Measurements from ENCODE around the gene PKP2. TPM values are rescaled to one million over a fixed set of nuclear protein-coding genes. Genes with fewer than 3 reads are reported as not detected.

The PKP2 gene
- total and polyA plus RNA-seq, 8 donors, result 1.5 to 6.7 (median 4.2) TPM

GRCh38 chr12:32794281-32794680 is 102.3 kb downstream of the PKP2 start:
- no peaks in the 10 kb centered on the region for H3K27me3 ChIP-seq
- no peaks in the 10 kb centered on the region for H3K9me3 ChIP-seq
- ATAC-seq (no peak), DNase-seq (no peak)
- intact Hi-C loops (cut with DNase I), result no loop called here
- no peaks in the 10 kb centered on the region for H3K4me1 ChIP-seq
- no peak overlapping the region for H3K27ac ChIP-seq
- TF ChIP-seq CTCF (IDR thresholded peaks at IDR 0.05), result no peak
- H3K4me3 ChIP-seq, result no peak overlapping the region
- no peaks in the 10 kb centered on the region for H3K36me3 ChIP-seq

GRCh38 chr12:32789916-32790315 is 106.7 kb downstream of the PKP2 start:
- no peak for TF ChIP-seq CTCF (IDR thresholded peaks at IDR 0.05)
- DNase-seq (no peak), ATAC-seq (no peak)
- Histone ChIP-seq H3K4me1 (no peaks in the 10 kb centered on the region), H3K9me3 (no peaks in the 10 kb centered on the region), H3K36me3 (no peaks in the 10 kb centered on the region), H3K4me3 (no peak overlapping the region), H3K27me3 (peaks cover 0 to 4% of the 10 kb centered on the region in 2 donors), H3K27ac (no peak overlapping the region)
- intact Hi-C loops (cut with DNase I), result no loop called here

GRCh38 chr12:32789446-32789845 is 107.1 kb downstream of the PKP2 start:
- H3K27me3 ChIP-seq, result peaks cover 0 to 4% of the 10 kb centered on the region in 2 donors
- DNase-seq (no peak), ATAC-seq (no peak)
- no peak overlapping the region for H3K27ac ChIP-seq
- intact Hi-C loops (cut with DNase I), result no loop called here
- TF ChIP-seq CTCF (IDR thresholded peaks at IDR 0.05), result no peak
- H3K4me3 ChIP-seq, result no peak overlapping the region
- H3K4me1 ChIP-seq, result no peaks in the 10 kb centered on the region
- no peaks in the 10 kb centered on the region for H3K9me3 ChIP-seq
- H3K36me3 ChIP-seq, result no peaks in the 10 kb centered on the region

- intact Hi-C loops (cut with DNase I), result no loop called here
- Histone ChIP-seq H3K27me3 (peaks cover 0 to 12% of the 10 kb centered on the region in 2 donors), H3K4me3 (no peak overlapping the region), H3K27ac (no peak overlapping the region), H3K4me1 (no peaks in the 10 kb centered on the region), H3K9me3 (no peaks in the 10 kb centered on the region), H3K36me3 (no peaks in the 10 kb centered on the region)
- no peak for DNase-seq
- TF ChIP-seq CTCF (IDR thresholded peaks at IDR 0.05), result no peak
- no peak for ATAC-seq
Observed at GRCh38 chr12:32788405-32788804, 108.2 kb downstream of the PKP2 start.

GRCh38 chr12:32785557-32785956 is 111.0 kb downstream of the PKP2 start:
- no peak overlapping the region for H3K27ac ChIP-seq
- intact Hi-C loops (cut with DNase I), result no loop called here
- no peak for ATAC-seq
- H3K4me3 ChIP-seq, result no peak overlapping the region
- H3K9me3 ChIP-seq, result no peaks in the 10 kb centered on the region
- H3K36me3 ChIP-seq, result no peaks in the 10 kb centered on the region
- DNase-seq, result no peak
- no peak for TF ChIP-seq CTCF (IDR thresholded peaks at IDR 0.05)
- H3K27me3 ChIP-seq, result peaks cover 0 to 23% of the 10 kb centered on the region in 2 donors
- no peaks in the 10 kb centered on the region for H3K4me1 ChIP-seq

Data from left lung (tissue), 10 donors.